Measurements from ENCODE around the gene RSPH4A. TPM values are rescaled to one million over a fixed set of nuclear protein-coding genes. Genes with fewer than 3 reads are reported as not detected.
A peak's percentile ranks its signal among the peaks of the same experiment; 100 is the strongest.

RSPH4A gene
- polyA plus RNA-seq, 1 donor (not counting 4 experiments of a cell fraction or from before 2014, with no cell fraction given): 0.10 TPM

GRCh38 chr6:116676021-116676420 lies 59.7 kb downstream of the RSPH4A start:
- no peak for DNase-seq (ENCODE audit: low read depth, low spot score)
- Histone ChIP-seq H3K36me3 (ENCODE audit: control insufficient read depth in 2 of 2, extremely low read depth in 1 of 2, insufficient read depth in 2 of 2, low read length in 2 of 2) (no peaks in the 10 kb centered on the region), H3K4me1 (ENCODE audit: control insufficient read depth, extremely low read depth, insufficient read depth, low read length) (no peaks in the 10 kb centered on the region), H3K27ac (ENCODE audit: control insufficient read depth, insufficient read depth, low read length) (no peak overlapping the region), H3K27me3 (ENCODE audit: control insufficient read depth, extremely low read depth, insufficient read depth, low read length) (no peaks in the 10 kb centered on the region), H3K4me2 (ENCODE audit: control insufficient read depth, extremely low read depth, insufficient read depth, low read depth, low read length) (no peak overlapping the region), H3K9ac (ENCODE audit: control insufficient read depth, extremely low read depth, insufficient read depth, low read length) (no peak overlapping the region), H3K9me1 (ENCODE audit: control insufficient read depth, extremely low read depth, insufficient read depth, low read length) (no peaks in the 10 kb centered on the region), H3K9me3 (ENCODE audit: control insufficient read depth, low read depth, low read length) (no peaks in the 10 kb centered on the region), H3K4me3 (ENCODE audit: control insufficient read depth in 2 of 3, extremely low read depth in 1 of 3, insufficient read depth in 2 of 3, low read depth in 1 of 3, low read length in 3 of 3) (no peak overlapping the region), H4K20me1 (ENCODE audit: control insufficient read depth, extremely low read depth, insufficient read depth, low read length) (no peaks in the 10 kb centered on the region), H2AFZ (ENCODE audit: control insufficient read depth, low read length) (no peak overlapping the region), H3K79me2 (ENCODE audit: control insufficient read depth, insufficient read depth, low read length) (no peaks in the 10 kb centered on the region)
- no peak for FAIRE-seq
- dilution Hi-C loops (cut with MboI; ENCODE audit: extremely low pct_ligation_motif_present, low sequenced_read_pairs): no loop called here
- TF ChIP-seq EZH2 (IDR thresholded peaks at IDR 0.05; ENCODE audit: low read length) (no peak), CTCF (optimal IDR thresholded peaks at IDR 0.05 in 1 of 3, IDR thresholded peaks at IDR 0.05 in 1 of 3, conservative IDR thresholded peaks at IDR 0.05 in 1 of 3; ENCODE audit: extremely low read depth in 1 of 3, insufficient read depth in 2 of 3, low read length in 3 of 3) (no peak)

GRCh38 chr6:116680880-116681672 lies 64.8 kb downstream of the RSPH4A start, which contains the start of gene KPNA5:
Gene KPNA5, plus strand, starts transcription at chr6:116681211. Its CDS starts 124 bp downstream, at chr6:116681335.
- Histone ChIP-seq H3K9ac (ENCODE audit: control insufficient read depth, extremely low read depth, insufficient read depth, low read length) (peak within 1 kb of the TSS; percentile 75), H3K9me1 (ENCODE audit: control insufficient read depth, extremely low read depth, insufficient read depth, low read length) (no peaks in the 10 kb centered on the region), H4K20me1 (ENCODE audit: control insufficient read depth, extremely low read depth, insufficient read depth, low read length) (no peaks in the 10 kb centered on the region), H3K4me2 (ENCODE audit: control insufficient read depth, extremely low read depth, insufficient read depth, low read depth, low read length) (peak within 1 kb of the TSS; percentile 96), H3K79me2 (ENCODE audit: control insufficient read depth, insufficient read depth, low read length) (peaks cover 5% of the 10 kb centered on the region), H3K4me1 (ENCODE audit: control insufficient read depth, extremely low read depth, insufficient read depth, low read length) (peaks cover 9% of the 10 kb centered on the region), H3K9me3 (ENCODE audit: control insufficient read depth, low read depth, low read length) (no peaks in the 10 kb centered on the region), H2AFZ (ENCODE audit: control insufficient read depth, low read length) (peak within 1 kb of the TSS; percentile 100), H3K27ac (ENCODE audit: control insufficient read depth, insufficient read depth, low read length) (peak within 1 kb of the TSS; percentile 56), H3K4me3 (ENCODE audit: control insufficient read depth in 2 of 3, extremely low read depth in 1 of 3, insufficient read depth in 2 of 3, low read depth in 1 of 3, low read length in 3 of 3) (peak within 1 kb of the TSS; percentile 68 to 96 (median 78)), H3K27me3 (ENCODE audit: control insufficient read depth, extremely low read depth, insufficient read depth, low read length) (no peaks in the 10 kb centered on the region), H3K36me3 (ENCODE audit: control insufficient read depth in 2 of 2, extremely low read depth in 1 of 2, insufficient read depth in 2 of 2, low read length in 2 of 2) (no peaks in the 10 kb centered on the region)
- FAIRE-seq: peak; percentile 29
- DNase-seq (ENCODE audit: low read depth, low spot score): no peak
- dilution Hi-C loops (cut with MboI; ENCODE audit: extremely low pct_ligation_motif_present, low sequenced_read_pairs): no loop called here
- no peak for TF ChIP-seq CTCF (optimal IDR thresholded peaks at IDR 0.05 in 1 of 3, IDR thresholded peaks at IDR 0.05 in 1 of 3, conservative IDR thresholded peaks at IDR 0.05 in 1 of 3; ENCODE audit: extremely low read depth in 1 of 3, insufficient read depth in 2 of 3, low read length in 3 of 3)
- TF ChIP-seq EZH2 (IDR thresholded peaks at IDR 0.05; ENCODE audit: low read length): no peak

Measured in keratinocyte (primary cell).